HepG2 (cell line): ENCODE measurements around the gene ID3. TPM values are rescaled to one million over a fixed set of nuclear protein-coding genes. Genes with fewer than 3 reads are reported as not detected.

Source experiments
- ATAC-seq: fragments of 200-7000 bp; cut with Tn5 transposase; 3 replicates; pipeline ENCODE4 v1.9.1; 2020; ENCODE audit warnings: mild to moderate bottlenecking, moderate library complexity
- BruUV-seq: library from RNA; stranded (reverse); fragments of 400-500 nt; replicated peaks from 2 replicates; lab custom pipeline; 2021; lab: Mats Ljungman, UMichigan
- CTCF ChIA-PET: fragments of 300-600 bp; formaldehyde crosslinking; extraction: SDS; loops from one replicate; lab custom pipeline; 2021; ENCODE audit warnings: low total read pairs, inconsistent platforms, low intra/inter-chr PET ratio; lab: Yijun Ruan, JAX
- POLR2A ChIA-PET: fragments of 350-600 bp; sonication (Branson Sonifier 250); formaldehyde crosslinking; loops from one replicate; lab custom pipeline; 2020; ENCODE audit warnings: antibody characterized with exemption, inconsistent platforms; lab: Yijun Ruan, JAX
- DNase-seq: peaks from one replicate; pipeline ENCODE4 v3.0.0-alpha.2; 2015; ENCODE audit warnings: low spot score
- FAIRE-seq: peaks from 3 replicates; lab custom pipeline; 2011; peaks lifted over from hg19 to GRCh38; lab: Jason Lieb, UNC
- H2AFZ ChIP-seq: one replicate; pipeline ENCODE4 v1.6.1; 2011; ENCODE audit warnings: low read length, inconsistent platforms
- H3K27ac ChIP-seq: fragments of 300-600 bp; 3 replicates; pipeline ENCODE4 v1.8.0; 2011; ENCODE audit warnings: mixed run types, mild to moderate bottlenecking, mixed read lengths, low read length, inconsistent platforms; ENCODE audit not compliant: insufficient read depth; ENCODE audit errors: extremely low read length
- H3K27me3 ChIP-seq, 2 experiments: fragments of 200-600 bp in 1 of 2; 2 replicates in 1 of 2; 3 replicates in 1 of 2; pipeline versions ENCODE4 v1.6.0 to v1.8.0; 2011; ENCODE audit warnings: low read length in 2 of 2, mild to moderate bottlenecking in 2 of 2, moderate library complexity in 2 of 2, inconsistent platforms in 1 of 2; ENCODE audit not compliant: insufficient read depth in 2 of 2, control insufficient read depth in 1 of 2
- H3K36me3 ChIP-seq, 2 experiments: fragments of 200-600 bp in 1 of 2; replicated peaks in 1 of 2; 2 replicates in 1 of 2; 3 replicates in 1 of 2; pipeline versions ENCODE4 v1.5.1 to v1.8.0; 2011; ENCODE audit warnings: low read length in 2 of 2, inconsistent platforms in 1 of 2; ENCODE audit not compliant: insufficient read depth in 2 of 2, control insufficient read depth in 1 of 2
- H3K4me1 ChIP-seq: 2 replicates; pipeline ENCODE4 v1.5.1; 2012; ENCODE audit warnings: low read length, inconsistent platforms; ENCODE audit not compliant: insufficient read depth
- H3K4me2 ChIP-seq: 2 replicates; pipeline ENCODE4 v1.6.0; 2011; ENCODE audit warnings: low read depth, low read length, inconsistent platforms
- H3K4me3 ChIP-seq, 3 experiments: fragments of 200-600 bp in 1 of 3; sonication (generic), shearing (Covaris generic) in 1 of 3; replicated peaks in 1 of 3; 2 replicates each; pipeline ENCODE4 v1.5.1; 2011 to 2016; ENCODE audit warnings: low read length in 3 of 3, inconsistent platforms in 2 of 3, low read depth in 2 of 3, mild to moderate bottlenecking in 2 of 3, control low read depth in 1 of 3, mixed read lengths in 1 of 3; ENCODE audit not compliant: insufficient read depth in 1 of 3
- H3K79me2 ChIP-seq: one replicate; pipeline ENCODE4 v1.6.1; 2011; ENCODE audit warnings: low read length, inconsistent platforms; ENCODE audit not compliant: insufficient read depth
- H3K9ac ChIP-seq: 2 replicates; pipeline ENCODE4 v1.6.0; 2011; ENCODE audit warnings: mild to moderate bottlenecking, low read depth, low read length, inconsistent platforms; ENCODE audit not compliant: insufficient read depth
- H3K9me3 ChIP-seq: 2 replicates; pipeline ENCODE4 v1.5.1; 2012; ENCODE audit warnings: mild to moderate bottlenecking, low read length
- H4K20me1 ChIP-seq: 2 replicates; pipeline ENCODE4 v1.6.0; 2011; ENCODE audit warnings: inconsistent platforms, mild to moderate bottlenecking, low read length, moderate library complexity; ENCODE audit not compliant: insufficient read depth
- ADNP ChIP-seq: sonication (generic); formaldehyde crosslinking; IDR thresholded peaks from 2 replicates; pipeline ENCODE4 v1.4.0; 2020; ENCODE audit warnings: missing genetic modification reagents
- CEBPB ChIP-seq: IDR thresholded peaks from 2 replicates; pipeline ENCODE4 v1.6.1; 2011; ENCODE audit warnings: low read depth, low read length, improper control_type of control experiment, borderline replicate concordance
- CEBPG ChIP-seq: IDR thresholded peaks from 2 replicates; pipeline ENCODE4 v1.6.1; 2016
- FOSL2 ChIP-seq: sonication (generic); formaldehyde crosslinking; IDR thresholded peaks from 2 replicates; pipeline ENCODE4 v1.4.0; 2020; ENCODE audit warnings: missing genetic modification reagents
- FOXA1 ChIP-seq, 2 experiments: fragments of 450-650 bp in 1 of 2; sonication (generic) in 1 of 2; formaldehyde crosslinking in 1 of 2; IDR thresholded peaks; 2 replicates each; pipeline versions ENCODE4 v1.4.0 to v1.6.1; 2016 to 2020; ENCODE audit warnings: missing genetic modification reagents in 1 of 2
- FOXA3 ChIP-seq: IDR thresholded peaks from 2 replicates; pipeline ENCODE4 v1.6.1; 2016; ENCODE audit warnings: missing genetic modification reagents, missing compliant biosample characterization
- KDM3A ChIP-seq: IDR thresholded peaks from 2 replicates; pipeline ENCODE4 v1.6.1; 2018; ENCODE audit warnings: low read depth, missing compliant biosample characterization
- MYNN ChIP-seq: sonication (generic); formaldehyde crosslinking; IDR thresholded peaks from 2 replicates; pipeline ENCODE4 v1.4.0; 2020; ENCODE audit warnings: mild to moderate bottlenecking, low read depth, missing genetic modification reagents
- PATZ1 ChIP-seq: sonication (generic); formaldehyde crosslinking; IDR thresholded peaks from 2 replicates; pipeline ENCODE4 v1.4.0; 2020; ENCODE audit warnings: missing genetic modification reagents
- SAP130 ChIP-seq: IDR thresholded peaks from 2 replicates; pipeline ENCODE4 v1.6.1; 2016; ENCODE audit warnings: low read depth
- TARDBP ChIP-seq: sonication (generic); formaldehyde crosslinking; IDR thresholded peaks from 2 replicates; pipeline ENCODE4 v1.8.0; 2022; ENCODE audit warnings: mild to moderate bottlenecking, missing genetic modification reagents
- ZKSCAN1 ChIP-seq: fragments of 150-350 bp; IDR thresholded peaks from 2 replicates; pipeline ENCODE4 v1.6.1; 2014; ENCODE audit warnings: low read length
- WGBS: methylation state at CpG from one replicate; pipeline ENCODE4 v1.1.6; 2017; ENCODE audit warnings: low lambda C conversion rate; 5-methylcytosine and 5-hydroxymethylcytosine counted together
- in situ Hi-C: cut with HindIII; loops from 2 replicates; pipeline ENCODE4 v1.10.0; 2017; ENCODE audit warnings: low pct_unique_long_range_greater_than_20kb; ENCODE audit not compliant: extremely low pct_ligation_motif_present
- intact Hi-C: fragments of 100-400 bp; cut with micrococcal nuclease; formaldehyde crosslinking; loops from one replicate; pipeline ENCODE4 v1.10.0; 2022; ENCODE audit not compliant: unreplicated experiment
- polyA plus RNA-seq, 8 experiments: library from polyadenylated mRNA; depleted of rRNA in 3 of 8; stranded (reverse) in 7 of 8; unstranded in 1 of 8; fragments of >200 nt; fragmentation: Illumina TruSeq in 4 of 8; extraction: Trizol in 4 of 8; gene quantifications; 2 replicates each; pipeline versions ENCODE4 v1.2.1 to v1.2.3, GENCODE V29; 2011 to 2016; ENCODE audit warnings: low read depth in 4 of 8, missing spikeins in 1 of 8, mixed read lengths in 1 of 8; ENCODE audit not compliant: insufficient read depth in 1 of 8
- total RNA-seq, 5 experiments: library from RNA; depleted of rRNA; stranded (reverse); fragments of >200 nt; fragmentation: Illumina TruSeq; extraction: Trizol; gene quantifications; 2 replicates each; pipeline ENCODE4 v1.2.3, GENCODE V29; 2016; ENCODE audit warnings: low read depth in 1 of 5
- TF ChIP-seq, protein P1 (sequence below): sonication (generic); formaldehyde crosslinking; IDR thresholded peaks from 2 replicates; pipeline ENCODE4 v1.4.0; 2020; ENCODE audit warnings: mild to moderate bottlenecking, missing genetic modification reagents
- TF ChIP-seq, protein P2 (sequence below): sonication (generic); formaldehyde crosslinking; IDR thresholded peaks from 2 replicates; pipeline ENCODE4 v1.5.1; 2020; ENCODE audit warnings: mild to moderate bottlenecking, missing genetic modification reagents, moderate library complexity

The ID3 gene
- total and polyA plus RNA-seq, 2 of the 13 experiments (the other 11 are each of a cell fraction or from before 2014, with no cell fraction given) = 64.8 to 115 TPM

DNA sequence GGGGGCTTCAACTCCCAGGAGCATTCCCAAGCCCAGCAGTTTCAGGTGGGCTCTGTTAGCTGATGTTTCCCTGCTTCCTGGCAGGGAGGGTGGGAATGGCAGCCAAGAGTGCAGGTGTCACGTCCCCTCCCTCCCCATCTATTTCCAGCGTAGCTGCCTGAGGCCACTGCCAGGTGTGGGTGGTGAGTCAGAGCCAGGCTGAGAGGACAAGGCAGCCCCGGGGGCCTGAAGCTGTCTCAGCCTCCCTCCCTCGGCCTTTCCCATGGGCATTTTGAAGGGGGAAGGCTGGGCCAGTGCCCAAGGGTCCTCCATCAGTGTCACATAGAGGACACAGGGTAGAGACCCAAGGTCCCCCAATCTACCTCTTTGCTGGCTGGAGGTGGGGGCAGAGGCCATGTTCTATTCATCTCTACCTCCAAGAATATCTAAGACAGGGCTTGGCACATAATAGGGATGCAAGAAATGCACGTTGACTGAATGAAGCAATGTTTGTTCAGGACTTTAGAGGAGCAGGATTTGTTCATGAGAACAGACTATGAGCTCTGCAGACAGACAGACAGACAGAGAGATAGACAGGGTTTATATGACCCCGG lies 34.4 kb upstream of the ID3 start:
- H4K20me1 ChIP-seq = no peaks in the 10 kb centered on the region
- no peaks in the 10 kb centered on the region for H3K36me3 ChIP-seq
- ATAC-seq = no peak
- H3K27me3 ChIP-seq = 0 out of 5 replicates have a peak, but pooled peaks cover 0 to 2% of the 10 kb centered on the region in 2 experiments
- no peak overlapping the region for H3K9ac ChIP-seq
- CTCF ChIA-PET = no interaction called here
- peaks cover 98% of the 10 kb centered on the region for H3K4me1 ChIP-seq
- H2AFZ ChIP-seq = no peak overlapping the region
- intact Hi-C loops (loop anchor here (5.0 kb wide), 1 partner anchor 36 kb away; the partner anchor contains the start of gene ID3), in situ Hi-C loops (no loop called here)
- H3K9me3 ChIP-seq = no peaks in the 10 kb centered on the region
- POLR2A ChIA-PET = interaction anchor here (0.7 to 5.0 kb wide), 2 partner anchors 16 to 36 kb away, joined by 3 to 54 read pairs; partner anchors contain the start of gene ID3
- no peak overlapping the region; a peak in 1 of 6 replicates for H3K4me3 ChIP-seq
- 0% methylated on average over 2 of the region's 6 CpGs for WGBS
- no peak for FAIRE-seq
- H3K79me2 ChIP-seq = no peaks in the 10 kb centered on the region
- H3K4me2 ChIP-seq = peak overlapping the region; percentile 85
- DNase-seq = peak; percentile 40
- H3K27ac ChIP-seq = no peak overlapping the region
- no TSS peak for BruUV-seq
- TF ChIP-seq, protein P1, sequence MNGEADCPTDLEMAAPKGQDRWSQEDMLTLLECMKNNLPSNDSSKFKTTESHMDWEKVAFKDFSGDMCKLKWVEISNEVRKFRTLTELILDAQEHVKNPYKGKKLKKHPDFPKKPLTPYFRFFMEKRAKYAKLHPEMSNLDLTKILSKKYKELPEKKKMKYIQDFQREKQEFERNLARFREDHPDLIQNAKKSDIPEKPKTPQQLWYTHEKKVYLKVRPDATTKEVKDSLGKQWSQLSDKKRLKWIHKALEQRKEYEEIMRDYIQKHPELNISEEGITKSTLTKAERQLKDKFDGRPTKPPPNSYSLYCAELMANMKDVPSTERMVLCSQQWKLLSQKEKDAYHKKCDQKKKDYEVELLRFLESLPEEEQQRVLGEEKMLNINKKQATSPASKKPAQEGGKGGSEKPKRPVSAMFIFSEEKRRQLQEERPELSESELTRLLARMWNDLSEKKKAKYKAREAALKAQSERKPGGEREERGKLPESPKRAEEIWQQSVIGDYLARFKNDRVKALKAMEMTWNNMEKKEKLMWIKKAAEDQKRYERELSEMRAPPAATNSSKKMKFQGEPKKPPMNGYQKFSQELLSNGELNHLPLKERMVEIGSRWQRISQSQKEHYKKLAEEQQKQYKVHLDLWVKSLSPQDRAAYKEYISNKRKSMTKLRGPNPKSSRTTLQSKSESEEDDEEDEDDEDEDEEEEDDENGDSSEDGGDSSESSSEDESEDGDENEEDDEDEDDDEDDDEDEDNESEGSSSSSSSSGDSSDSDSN = 0 out of 2 replicates have a peak, but pooled peaks have one; percentile 23
- TF ChIP-seq TARDBP (CRISPR knock-in tag) = 0 out of 2 replicates have a peak, but pooled peaks have one; percentile 18
- TF ChIP-seq, protein P2, sequence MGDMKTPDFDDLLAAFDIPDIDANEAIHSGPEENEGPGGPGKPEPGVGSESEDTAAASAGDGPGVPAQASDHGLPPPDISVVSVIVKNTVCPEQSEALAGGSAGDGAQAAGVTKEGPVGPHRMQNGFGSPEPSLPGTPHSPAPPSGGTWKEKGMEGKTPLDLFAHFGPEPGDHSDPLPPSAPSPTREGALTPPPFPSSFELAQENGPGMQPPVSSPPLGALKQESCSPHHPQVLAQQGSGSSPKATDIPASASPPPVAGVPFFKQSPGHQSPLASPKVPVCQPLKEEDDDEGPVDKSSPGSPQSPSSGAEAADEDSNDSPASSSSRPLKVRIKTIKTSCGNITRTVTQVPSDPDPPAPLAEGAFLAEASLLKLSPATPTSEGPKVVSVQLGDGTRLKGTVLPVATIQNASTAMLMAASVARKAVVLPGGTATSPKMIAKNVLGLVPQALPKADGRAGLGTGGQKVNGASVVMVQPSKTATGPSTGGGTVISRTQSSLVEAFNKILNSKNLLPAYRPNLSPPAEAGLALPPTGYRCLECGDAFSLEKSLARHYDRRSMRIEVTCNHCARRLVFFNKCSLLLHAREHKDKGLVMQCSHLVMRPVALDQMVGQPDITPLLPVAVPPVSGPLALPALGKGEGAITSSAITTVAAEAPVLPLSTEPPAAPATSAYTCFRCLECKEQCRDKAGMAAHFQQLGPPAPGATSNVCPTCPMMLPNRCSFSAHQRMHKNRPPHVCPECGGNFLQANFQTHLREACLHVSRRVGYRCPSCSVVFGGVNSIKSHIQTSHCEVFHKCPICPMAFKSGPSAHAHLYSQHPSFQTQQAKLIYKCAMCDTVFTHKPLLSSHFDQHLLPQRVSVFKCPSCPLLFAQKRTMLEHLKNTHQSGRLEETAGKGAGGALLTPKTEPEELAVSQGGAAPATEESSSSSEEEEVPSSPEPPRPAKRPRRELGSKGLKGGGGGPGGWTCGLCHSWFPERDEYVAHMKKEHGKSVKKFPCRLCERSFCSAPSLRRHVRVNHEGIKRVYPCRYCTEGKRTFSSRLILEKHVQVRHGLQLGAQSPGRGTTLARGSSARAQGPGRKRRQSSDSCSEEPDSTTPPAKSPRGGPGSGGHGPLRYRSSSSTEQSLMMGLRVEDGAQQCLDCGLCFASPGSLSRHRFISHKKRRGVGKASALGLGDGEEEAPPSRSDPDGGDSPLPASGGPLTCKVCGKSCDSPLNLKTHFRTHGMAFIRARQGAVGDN = peak; percentile 54
- TF ChIP-seq FOXA3 (CRISPR knock-in tag) = peak; percentile 10; the same call in 1 of the 2 replicates
- 0 out of 2 replicates have a peak, but pooled peaks have one; percentile 34 for TF ChIP-seq PATZ1
- TF ChIP-seq MYNN (CRISPR knock-in tag) = no peak
- TF ChIP-seq KDM3A (CRISPR knock-in tag) = no peak
- TF ChIP-seq ZKSCAN1 = peak; percentile 57; the same call in 1 of the 2 replicates
- TF ChIP-seq SAP130 (CRISPR knock-in tag) = 0 out of 2 replicates have a peak, but pooled peaks have one; percentile 23
- TF ChIP-seq FOXA1 (IDR thresholded peaks at IDR 0.05) = no peak
- TF ChIP-seq FOXA1 (CRISPR knock-in tag; IDR thresholded peaks at IDR 0.05) = peak; percentile 21; the same call in 1 of the 2 replicates
- TF ChIP-seq ADNP (CRISPR knock-in tag) = 0 out of 2 replicates have a peak, but pooled peaks have one; percentile 77
- TF ChIP-seq CEBPB = peak; percentile 5; the same call in 1 of the 2 replicates
- TF ChIP-seq CEBPG (CRISPR knock-in tag) = peak; percentile 57
- peak; percentile 86 for TF ChIP-seq FOSL2 (CRISPR knock-in tag)
